ENCODE measurements around the gene USP24.

GRCh38 chr1:55128418-55128995 lies 86.7 kb downstream of the USP24 start:
- TF ChIP-seq CTCF (IDR thresholded peaks at IDR 0.05) (no peak), POLR2AphosphoS5 (IDR thresholded peaks at IDR 0.05; ENCODE audit: insufficient read depth in 1 of 2, low read depth in 1 of 2) (no peak)
